Activated CD4-positive, alpha-beta T cell treated with anti-CD3 and anti-CD28 coated beads, Interleukin-2, amount 50 U/mL, for 4 hours (primary cell): Measurements from ENCODE around the gene PET100.

Experiments
- DNase-seq, 2 experiments: peaks; one replicate each; pipeline ENCODE4 v3.0.0-alpha.2; 2020

PET100 gene

GRCh38 chr19:7680606-7681339 is 51.2 kb downstream of the PET100 start, which contains the start of gene TRAPPC5:
TRAPPC5 (plus strand) TSS chr19:7680833; CDS start chr19:7682254, 1,421 bp downstream.
- DNase-seq, result peak; percentile 76 to 80
